ENCODE results near the gene CAMK1D.

- TF ChIP-seq CTCF (IDR thresholded peaks at IDR 0.05; ENCODE audit: low read depth, low read length, poor library complexity, severe bottlenecking), result no peak
- no peak for TF ChIP-seq EZH2phosphoT487 (IDR thresholded peaks at IDR 0.05; ENCODE audit: borderline replicate concordance, low read length)
Measured at GRCh38 chr10:12445701-12446334, 96.5 kb downstream of the CAMK1D start.

Data from DOHH2 (cell line).